HG02642 (cell line): ENCODE measurements around the gene TSSC4.

Experiments
- ATAC-seq: cut with Tn5 transposase; IDR thresholded peaks from one replicate; pipeline ENCODE4 v1.9.1; 2021; ENCODE audit warnings: mild to moderate bottlenecking; ENCODE audit not compliant: unreplicated experiment, poor library complexity

TSSC4 gene

DNA sequence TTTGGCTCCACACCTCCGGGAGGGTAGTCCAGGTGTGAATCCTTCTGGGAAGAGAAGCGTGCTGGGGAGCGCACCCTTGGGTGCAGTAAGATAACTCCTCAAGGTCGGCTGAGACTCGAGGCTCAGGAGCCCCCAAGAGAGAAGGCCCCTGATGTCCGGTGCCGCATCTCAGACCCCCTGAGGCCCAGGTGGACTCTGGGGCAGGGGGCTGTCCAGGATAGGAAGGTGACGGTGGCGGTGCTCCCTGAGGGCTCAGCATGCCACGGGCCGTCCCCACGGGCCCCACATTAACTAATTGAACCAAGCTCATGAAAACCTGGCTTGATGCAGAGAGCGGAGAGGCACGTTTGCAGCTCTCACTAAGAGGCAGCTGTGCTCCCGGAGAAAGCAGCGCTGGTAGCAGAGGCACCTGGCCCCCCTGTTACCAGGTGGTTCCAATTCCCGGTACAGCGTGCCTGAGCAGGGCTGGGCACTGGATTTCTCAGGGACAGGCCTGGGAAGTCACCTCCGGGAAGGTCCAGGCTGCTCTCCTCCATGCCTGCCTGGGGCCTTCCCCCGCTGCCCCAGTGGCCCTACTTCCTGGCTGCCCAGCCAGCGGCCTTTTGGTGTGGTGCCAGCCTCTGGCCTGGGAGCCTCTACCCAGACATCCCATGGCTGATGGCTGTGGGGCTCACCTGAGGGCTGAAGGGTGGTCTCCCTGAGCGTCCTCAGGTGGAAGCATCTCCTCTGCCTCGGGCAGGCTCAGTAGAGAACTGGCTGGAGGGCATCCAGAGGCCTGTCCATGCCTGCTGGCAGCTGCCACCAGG lies 45.4 kb downstream of the TSSC4 start:
- ATAC-seq: no peak

DNA sequence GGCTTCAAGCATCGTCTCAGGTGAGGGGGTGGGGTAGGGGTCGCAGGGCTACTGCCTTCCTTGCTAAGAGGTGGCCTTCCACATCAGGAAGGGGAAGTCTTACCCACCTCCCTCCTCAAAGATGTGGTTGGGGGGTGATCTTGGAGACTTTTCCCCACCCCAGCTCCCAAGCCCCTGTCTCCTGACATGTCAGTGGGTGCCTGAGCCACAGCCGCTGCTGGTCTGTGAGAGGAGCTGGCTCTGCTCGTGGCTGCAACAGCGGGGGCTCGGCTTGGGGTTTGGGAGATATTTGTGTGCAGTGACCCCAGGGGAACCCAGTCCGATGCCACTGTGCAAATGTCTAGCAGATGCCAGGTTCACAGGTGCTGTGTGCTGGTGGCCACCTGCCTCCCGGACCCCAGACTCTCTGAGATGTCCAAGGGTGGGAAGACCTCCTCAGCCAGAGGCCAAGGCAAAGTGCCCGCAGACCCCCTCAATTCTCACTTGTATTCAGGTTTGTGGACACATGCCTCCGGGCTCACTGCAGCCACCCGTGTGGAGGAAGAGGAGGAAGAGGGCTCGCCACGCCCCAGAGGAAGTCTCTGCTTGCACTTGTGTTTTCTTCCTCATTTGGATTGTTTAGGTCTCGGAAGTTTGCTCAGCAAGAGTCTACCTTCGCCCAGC lies 46.2 kb downstream of the TSSC4 start:
- no peak for ATAC-seq

DNA sequence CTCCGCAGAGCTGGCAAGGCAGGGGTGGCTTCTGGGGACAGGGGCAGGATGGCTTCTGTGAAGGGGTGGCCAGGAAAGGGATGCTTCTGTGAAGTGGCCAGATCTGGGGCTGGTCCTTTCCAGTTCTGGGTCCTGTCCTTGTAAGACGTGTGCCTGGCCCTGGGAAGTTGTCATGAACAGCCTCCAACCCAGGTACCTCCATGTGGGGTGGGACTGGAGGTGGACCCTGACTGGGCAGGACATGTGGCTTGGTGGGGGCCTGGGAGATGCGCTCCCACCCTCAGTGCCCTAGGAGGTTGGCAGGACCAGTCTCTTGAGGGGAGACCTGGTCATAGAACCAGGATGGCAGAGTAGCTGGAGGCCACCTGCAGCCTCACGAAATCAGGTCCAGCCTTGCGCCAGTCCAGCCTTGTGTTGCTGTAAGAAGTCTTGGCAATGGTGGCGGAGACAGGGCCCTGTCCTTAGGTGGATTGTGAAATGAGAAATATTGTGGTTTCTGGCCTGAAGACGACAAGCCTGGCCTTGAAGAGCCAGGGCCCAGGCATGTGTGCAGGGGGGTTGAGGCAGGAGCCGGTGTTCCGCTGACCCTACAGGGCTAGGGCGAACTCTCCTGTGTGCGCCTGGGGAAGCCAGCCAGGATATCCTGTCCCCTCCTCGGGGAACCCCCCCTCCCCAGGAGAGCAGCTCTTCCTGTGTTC lies 46.9 kb downstream of the TSSC4 start:
- ATAC-seq: no peak

DNA sequence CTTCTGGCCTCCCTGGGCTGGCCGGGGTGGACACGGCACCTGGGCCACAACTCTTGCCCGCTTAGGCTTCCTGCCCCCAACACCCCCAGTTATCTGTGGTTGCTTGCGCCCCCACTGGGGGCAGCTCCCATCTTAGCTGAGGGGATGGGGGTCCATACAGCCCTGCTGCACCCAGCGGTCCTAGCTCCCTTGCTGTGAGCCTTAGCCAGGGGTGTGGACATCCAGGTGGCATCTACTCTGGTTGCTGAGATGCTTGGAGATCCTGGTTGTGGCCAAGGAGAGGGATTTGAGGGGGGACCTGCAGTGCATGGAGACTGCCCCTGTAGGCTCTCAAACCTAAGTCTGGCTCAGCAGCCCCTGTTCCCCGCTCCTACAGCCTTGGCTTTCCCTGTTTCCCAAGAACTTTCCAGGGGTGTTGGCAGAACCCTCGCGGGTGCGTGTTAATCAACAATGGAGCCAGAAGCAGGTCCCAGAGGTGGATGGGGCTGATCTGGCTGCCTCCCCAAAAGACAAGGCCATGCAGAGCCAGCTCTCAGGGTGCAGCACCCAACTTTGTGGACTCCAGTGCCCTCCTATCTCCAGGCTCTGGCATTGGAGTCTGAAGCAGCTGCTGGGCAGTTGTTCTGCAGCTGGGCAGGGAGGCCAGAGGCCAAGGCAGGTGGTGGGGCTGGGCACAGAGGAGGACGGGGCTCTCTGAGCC lies 47.6 kb downstream of the TSSC4 start:
- no peak for ATAC-seq

DNA sequence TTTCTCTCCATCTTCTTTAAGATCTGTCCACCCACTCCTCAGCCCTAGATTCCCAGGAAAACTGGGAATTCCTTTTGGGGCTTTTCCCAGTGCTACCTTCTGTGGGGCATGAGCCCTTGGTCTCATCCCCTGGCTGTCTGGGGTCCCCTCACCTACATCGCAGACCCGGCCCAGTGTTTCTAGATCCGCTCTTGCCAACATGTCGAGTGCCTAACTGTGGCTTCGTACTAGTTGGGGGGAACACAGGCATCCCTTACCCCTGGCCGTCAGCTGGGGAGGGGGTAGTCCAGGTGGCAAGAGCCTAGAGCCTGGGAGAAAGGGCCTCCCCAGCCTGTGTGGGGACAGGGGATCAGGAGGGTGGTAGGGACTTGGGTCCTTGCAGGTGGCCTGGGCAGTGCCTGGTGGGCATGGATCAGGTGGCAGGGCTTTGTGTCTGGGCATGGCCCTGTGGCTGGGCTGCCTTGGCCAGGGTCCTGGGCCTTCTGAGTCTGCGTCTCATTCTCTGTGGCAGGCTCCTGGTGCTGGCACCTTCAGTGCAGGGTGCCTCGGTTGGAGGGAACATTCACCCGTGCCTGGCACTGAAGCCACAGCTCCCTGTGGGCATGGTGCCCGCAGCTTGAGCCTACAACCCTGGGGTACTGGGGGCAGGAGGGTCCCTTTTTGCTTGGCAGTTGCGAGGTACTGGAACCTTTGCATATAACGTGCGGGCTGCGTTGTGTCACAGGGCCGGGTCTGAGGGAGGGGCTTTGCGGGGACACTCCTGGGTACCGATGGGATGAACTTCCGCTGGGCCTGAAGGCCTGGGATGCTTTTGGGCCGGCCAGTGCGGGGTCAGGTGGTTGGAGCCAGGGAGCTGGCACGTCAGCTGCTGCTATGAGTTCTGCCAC lies 48.4 kb downstream of the TSSC4 start:
- no peak for ATAC-seq

DNA sequence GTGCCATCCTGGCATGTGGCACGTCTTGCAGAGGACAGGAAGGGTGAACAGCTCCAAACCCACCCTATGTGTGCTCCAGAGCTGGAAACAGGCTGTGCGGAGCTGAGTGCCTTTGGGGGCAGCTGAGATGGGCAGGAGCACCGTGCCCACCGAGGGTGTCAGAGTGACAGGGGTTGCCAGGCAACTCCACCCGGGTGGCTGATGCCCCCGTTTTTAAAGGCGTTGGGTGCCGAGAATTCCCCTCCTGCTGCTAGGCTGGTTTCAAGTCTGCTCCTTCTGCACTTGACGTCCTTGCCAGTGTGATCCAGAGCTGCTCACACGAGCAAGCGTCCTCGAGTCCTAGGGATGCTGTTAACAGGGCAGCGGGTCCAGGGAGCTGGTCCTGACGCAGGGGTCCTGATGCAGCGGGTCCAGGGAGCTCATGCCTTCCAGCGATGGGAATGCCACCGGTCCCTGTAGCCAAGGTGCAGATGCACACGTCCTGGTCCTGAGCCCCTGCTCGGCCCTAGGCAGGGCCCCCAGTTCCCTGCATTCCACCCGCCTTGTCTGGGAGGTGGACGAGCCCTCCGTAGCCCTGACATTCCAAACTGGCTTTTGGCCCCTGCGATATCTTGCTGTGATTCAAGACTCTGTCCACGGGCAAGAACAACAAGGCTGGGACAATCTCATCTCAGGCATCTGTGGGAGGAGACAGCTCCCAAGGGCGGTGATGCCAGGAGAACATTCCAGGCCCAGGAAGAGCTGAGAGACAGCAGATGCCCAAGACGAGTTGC lies 49.2 kb downstream of the TSSC4 start:
- ATAC-seq: no peak

DNA sequence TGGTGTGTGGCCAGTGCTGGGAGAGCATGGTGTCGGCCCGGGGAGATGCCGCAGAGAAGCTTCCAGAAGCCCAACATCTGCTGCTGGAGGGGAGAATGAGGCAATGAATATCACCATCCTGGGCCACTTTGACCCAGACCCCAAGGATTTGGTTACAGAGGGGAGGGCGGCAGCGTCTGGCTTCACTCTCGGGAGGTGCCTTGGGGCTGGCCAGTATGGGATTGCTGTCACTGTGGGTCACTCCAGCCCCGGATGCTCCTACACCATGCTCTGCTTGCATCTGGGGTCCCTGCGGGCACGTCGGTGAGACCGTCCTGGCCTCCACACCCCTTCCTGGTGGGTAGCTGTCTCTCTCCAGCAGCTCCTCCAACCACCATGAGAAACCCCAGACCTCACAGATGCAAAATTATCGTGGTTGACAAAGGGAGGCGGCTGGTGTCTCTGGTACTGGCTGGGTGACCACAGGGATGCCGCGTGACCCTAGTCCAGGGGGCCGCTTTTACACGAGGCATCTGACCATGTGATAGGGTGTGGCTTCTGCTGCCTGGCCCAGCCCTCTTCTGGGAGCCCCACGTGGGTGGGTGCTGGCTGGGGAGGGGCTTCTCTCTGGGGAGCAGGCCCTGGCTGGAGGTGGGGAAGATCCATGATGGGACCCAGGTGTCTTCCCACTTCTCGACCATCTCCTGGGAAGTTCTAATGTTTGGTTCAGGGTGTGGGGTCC lies 49.9 kb downstream of the TSSC4 start:
- no peak for ATAC-seq

DNA sequence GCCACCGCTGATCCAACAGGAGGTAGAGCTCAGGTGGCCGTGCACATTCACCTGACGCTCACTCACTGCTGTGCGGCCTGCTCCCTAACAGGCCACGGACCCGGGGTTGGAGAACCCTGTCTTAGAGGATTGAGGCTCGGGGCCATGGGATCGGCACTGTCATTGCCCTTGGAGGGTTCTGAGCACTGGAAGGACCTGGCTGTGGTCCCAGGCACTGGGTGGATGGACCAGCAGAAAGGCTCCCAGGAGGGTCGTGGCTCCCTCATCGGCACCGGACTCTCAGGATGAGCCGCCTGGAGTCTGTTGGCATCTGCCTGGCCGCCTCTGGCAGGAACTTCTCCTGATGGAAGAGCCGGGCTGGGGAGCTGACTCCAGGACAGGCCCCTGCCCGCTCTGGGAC lies 50.8 kb downstream of the TSSC4 start:
- no peak for ATAC-seq

DNA sequence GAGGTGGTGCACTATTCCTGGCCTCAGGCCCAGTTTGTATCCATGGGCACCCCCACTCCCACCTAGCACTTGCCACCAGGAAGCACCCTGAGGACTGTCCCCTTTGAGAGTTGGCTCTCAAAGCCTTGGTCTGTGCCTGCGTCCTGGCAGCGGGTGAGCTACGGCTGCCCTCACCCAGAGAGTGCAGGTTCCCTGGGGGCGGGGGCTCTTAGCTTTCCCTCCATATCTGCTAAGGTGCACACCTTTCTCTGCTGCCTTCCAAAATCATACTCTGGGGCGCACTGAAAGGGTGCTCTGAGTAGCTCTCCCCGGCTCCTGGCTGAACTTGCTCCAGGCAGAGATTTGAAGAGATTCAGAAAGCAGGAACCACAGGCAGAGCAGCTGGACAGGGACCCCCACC lies 51.4 kb downstream of the TSSC4 start:
- no peak for ATAC-seq

DNA sequence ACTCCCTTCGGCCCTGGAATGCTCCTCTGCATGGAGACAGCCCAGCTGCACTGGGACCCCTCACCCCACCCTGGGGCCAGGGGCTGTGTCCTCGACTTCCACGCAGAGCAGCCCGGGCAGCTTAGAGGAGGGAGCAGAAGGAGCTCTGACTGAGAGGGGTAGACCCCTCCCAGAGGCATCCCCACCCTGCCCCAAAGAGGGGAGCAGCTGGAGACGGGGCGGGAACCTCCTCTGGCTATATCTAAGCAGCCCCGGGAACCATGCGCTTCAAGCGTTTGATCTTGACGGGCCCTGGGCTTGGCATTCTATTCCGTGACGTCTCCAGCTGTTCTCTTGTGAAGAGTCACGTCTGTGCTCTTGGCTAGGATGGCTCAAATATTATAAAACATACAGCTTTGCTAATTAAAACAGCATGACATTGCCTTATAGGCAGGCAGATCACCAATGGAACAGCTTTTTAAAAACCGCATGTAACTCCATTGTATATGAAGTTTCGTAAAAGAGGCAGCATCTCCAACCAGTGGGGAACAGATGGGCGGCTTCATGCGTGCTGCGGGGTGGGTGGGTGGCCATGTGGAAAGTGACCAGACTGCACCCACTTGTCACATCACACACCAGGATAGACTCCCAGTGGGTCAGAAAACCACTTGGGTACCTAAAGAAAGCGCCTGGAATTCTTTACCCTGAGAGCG lies 51.9 kb downstream of the TSSC4 start:
- no peak for ATAC-seq

DNA sequence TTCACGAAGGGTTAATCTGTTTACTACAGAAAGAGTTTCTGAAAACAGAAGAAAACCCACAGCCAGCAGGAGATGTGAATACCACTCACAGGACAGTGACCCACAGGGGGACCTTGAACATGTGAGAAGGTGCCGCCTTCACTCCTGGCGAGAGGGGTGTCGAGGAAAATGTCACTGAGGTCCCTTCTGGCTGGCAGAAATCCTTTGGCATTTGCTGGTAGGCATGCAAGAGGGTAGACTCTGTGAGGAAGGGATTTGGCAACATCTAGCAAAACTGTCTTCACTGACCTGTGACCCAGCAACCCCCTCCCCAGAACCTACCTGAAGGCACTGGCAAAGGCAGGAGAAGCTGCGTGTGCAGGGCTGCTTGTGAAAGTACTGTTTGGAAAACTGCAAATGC lies 52.9 kb downstream of the TSSC4 start:
- ATAC-seq: no peak
